Superior temporal gyrus (tissue), 1 donor: ENCODE data around the gene TMEM219.

ENCODE experiments used
- DNase-seq: peaks from one replicate; pipeline ENCODE4 v3.0.0-alpha.2; 2016; ENCODE audit errors: extremely low spot score

Gene TMEM219

DNA sequence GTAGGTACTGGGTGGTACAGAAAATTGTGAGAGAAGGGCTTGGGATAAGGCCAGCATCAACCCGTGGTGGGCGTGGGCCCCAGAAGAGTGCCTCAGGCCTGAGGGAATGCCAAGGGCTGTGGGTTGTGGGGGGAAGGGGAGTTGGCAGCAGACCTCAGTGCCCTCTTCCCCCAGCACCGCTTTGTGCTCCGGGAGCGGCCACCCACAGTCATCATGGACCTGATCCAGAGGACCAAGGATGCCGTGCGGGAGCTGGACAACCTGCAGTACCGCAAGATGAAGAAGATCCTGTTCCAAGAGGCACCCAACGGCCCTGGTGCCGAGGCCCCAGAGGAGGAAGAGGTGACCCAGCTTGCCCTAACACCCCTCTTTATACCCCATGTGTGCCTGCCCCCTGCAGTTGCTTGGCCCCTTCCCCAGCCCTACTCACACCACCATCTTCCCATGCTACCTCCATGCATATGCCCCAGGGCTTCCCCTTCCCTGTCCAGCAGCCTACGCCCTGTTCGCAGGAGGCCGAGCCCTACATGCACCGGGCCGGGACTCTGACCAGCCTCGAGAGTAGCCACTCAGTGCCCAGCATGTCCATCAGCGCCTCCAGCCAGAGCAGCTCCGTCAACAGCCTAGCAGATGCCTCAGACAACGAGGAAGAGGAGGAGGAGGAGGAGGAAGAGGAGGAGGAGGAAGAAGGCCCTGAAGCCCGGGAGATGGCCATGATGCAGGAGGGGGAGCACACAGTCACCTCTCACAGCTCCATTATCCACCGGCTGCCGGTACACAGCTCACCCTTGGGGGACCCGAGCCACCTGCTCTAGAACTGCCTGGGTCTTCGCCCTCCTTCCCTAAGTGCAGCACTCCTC lies 20.9 kb downstream of the TMEM219 start:
- no peak for DNase-seq

DNA sequence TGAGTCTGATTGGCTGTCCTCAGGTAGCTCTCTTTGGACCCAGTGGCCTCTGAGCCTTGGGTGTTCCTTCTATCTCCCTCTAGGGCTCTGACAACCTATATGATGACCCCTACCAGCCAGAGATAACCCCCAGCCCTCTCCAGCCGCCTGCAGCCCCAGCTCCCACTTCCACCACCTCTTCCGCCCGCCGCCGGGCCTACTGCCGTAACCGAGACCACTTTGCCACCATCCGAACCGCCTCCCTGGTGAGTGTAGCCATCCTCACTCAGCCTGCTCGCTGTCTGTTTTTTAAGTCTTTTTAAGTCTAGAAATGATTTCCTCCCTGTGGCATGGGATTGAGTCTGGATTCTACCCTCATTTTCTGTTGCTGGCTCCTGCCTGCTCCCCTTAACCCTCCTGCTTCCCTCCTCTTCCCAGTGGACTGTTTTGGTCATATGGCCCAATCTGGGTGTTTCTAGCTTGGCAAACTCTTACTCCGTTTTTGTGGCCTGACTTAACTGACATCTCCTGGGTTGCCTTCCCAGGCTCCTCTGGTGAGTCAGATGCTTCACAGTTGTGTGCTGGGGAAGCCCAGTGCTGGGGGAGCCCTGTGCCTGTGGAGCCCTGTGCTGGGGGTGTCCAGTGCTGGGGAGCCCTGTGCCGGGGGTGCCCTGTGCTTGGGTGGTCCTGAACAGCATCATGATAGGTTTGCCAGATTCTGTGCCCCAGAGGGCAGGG lies 21.7 kb downstream of the TMEM219 start:
- no peak for DNase-seq

GRCh38 chr16:29984137-29984763 lies 22.4 kb downstream of the TMEM219 start:
- DNase-seq, result no peak

DNA sequence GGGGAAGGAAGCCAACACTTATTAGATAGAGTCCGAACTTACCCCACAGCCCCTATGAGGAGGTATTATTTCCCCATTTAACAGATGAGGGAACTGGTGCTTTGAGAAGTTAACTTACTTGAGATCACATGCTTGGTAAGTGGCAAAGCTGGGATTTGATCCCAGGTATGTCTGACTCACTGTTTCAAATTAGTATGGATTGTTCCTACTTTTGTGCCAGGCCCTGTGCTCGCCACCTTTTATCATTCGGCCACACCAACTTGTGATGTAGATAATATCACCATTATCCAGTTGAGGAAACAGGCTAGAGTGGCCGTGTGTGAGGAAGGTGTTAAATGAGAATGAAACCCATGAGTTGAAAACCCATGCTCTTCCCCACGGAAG lies 22.9 kb downstream of the TMEM219 start:
- DNase-seq, result no peak

- DNase-seq, result no peak
Observed at GRCh38 chr16:29985271-29985811, 23.5 kb downstream of the TMEM219 start.

GRCh38 chr16:29986231-29986630 lies 24.4 kb downstream of the TMEM219 start:
- DNase-seq, result no peak

GRCh38 chr16:29986931-29987330 lies 25.1 kb downstream of the TMEM219 start:
- DNase-seq, result no peak

GRCh38 chr16:29987371-29988085 lies 25.6 kb downstream of the TMEM219 start:
- no peak for DNase-seq

- no peak for DNase-seq
Observed at GRCh38 chr16:29988346-29989075, 26.6 kb downstream of the TMEM219 start.

DNA sequence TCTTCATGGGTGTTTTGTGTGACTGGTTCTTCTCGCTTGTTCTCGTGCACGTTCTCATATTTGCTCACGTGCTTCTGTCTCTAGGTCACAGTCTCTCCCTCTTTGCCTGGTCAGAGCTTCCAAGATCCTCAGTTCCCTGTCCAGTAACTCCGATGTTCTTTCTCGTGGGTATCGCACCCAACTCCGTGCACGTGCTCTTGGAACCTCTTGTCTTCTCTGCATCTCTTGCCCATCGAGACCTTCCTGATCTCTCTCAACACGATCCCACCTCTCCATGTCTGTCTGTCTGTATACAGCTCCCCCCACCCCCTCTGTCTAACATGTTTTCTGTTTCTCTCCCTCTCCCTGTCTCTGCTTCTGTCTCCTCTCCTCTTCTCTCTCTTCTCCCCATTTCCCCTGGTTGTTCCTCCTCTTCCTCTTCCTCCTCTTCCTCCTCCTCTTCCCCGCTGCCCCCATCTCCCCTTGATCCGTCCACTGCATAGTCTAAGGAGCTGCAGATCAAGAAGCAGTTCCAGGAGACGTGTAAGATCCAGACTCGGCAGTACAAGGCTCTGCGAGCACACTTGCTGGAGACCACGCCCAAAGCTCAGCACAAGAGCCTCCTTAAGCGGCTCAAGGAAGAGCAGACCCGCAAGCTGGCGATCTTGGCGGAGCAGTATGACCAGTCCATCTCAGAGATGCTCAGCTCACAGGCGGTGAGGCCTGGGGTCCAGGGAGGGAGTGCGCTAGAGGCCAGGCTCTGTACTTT lies 27.4 kb downstream of the TMEM219 start:
- no peak for DNase-seq

DNA sequence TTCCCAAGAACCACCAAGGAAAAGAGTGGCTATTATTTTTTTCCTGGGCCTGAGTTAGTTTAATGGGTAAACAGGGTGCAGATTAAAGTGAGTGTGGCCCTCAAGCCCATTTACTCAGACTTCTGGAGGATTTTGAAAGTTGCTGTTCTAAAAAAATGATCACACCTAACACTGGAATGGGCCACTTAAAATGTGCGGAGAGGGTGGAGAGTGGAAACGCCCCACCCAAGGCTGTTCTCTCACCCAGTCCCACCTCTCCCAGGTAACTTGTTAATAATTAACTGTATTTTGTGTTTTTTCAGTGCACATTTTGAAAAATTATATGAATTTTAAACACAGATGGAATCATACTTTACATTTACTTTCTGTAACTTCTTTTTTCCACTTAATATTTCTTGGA lies 28.2 kb downstream of the TMEM219 start:
- no peak for DNase-seq

GRCh38 chr16:29990883-29991570 lies 29.1 kb downstream of the TMEM219 start:
- DNase-seq, result no peak

GRCh38 chr16:29991571-29991904 lies 29.7 kb downstream of the TMEM219 start:
- no peak for DNase-seq

- no peak for DNase-seq
Observed at GRCh38 chr16:29992344-29992967, 30.6 kb downstream of the TMEM219 start.

GRCh38 chr16:29993191-29993902 lies 31.5 kb downstream of the TMEM219 start:
- DNase-seq, result no peak

GRCh38 chr16:29993903-29994599 lies 32.2 kb downstream of the TMEM219 start:
- DNase-seq, result no peak

DNA sequence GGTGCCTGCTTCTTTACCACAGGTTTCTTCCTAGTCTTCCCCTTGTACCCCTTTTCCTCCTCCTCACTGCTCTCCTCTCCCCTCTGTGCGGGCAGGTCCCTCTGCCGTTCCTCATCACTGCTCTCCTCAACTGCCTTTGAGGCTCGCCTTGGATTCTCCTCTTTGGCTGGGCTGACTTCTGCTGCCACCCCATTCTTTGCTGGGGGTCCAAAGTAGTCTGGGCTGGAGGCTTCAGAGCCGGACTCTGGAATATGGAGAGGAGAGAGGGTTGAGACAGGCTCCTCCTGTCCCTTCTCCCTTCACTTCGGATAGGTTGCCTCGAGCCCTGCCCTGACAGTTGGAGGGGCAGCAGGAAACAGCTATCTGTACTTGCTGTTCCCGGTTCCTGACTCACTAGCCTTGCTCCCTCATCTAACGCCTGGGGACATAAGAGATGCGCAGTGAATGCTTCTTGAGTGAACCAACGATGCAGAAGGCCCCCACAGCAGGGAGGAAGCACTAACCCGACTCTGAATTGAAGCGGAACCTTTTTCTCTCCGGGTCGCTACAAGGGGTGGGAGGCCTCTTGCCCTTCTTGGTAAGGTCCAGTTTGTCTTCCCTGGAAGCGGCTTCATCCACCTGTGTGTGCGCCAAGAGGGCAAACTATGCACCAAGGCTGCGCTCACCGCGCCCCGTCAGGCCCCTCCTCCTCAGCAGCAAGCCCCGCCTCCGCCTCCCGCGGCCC lies 32.9 kb downstream of the TMEM219 start:
- peak; percentile 20 for DNase-seq
